ENCODE measurements around the gene BPTF. TPM values are rescaled to one million over a fixed set of nuclear protein-coding genes. Genes with fewer than 3 reads are reported as not detected.

BPTF gene
- polyA plus RNA-seq, 2 of the 4 experiments (the other 2 are of a cell fraction) = 26.3 to 60.7 TPM

GRCh38 chr17:67829331-67829730 lies 4.0 kb downstream of the BPTF start:
- DNase-seq (ENCODE audit: low read depth in 1 of 2, low spot score in 1 of 2) (no peak), ATAC-seq (no peak), FAIRE-seq (no peak)
- H3K4me2 ChIP-seq = peak overlapping the region; percentile 83
- ChIA-PET CTCF (no interaction called here), POLR2A (no interaction called here)
- peaks cover 39% of the 10 kb centered on the region; the same call in 2 of the 3 replicates for H3K4me1 ChIP-seq
- no peak overlapping the region for H3K27ac ChIP-seq
- no peaks in the 10 kb centered on the region for H3K9me3 ChIP-seq
- WGBS (ENCODE audit: missing lambda C conversion rate) = 68% methylated on average over 7 of the region's 7 CpGs
- no peak for TF ChIP-seq HOXB5 (CRISPR knock-in tag; IDR thresholded peaks at IDR 0.05)
- TF ChIP-seq SMC3 (IDR thresholded peaks at IDR 0.05) = no peak
- no peak for TF ChIP-seq HEYL (CRISPR knock-in tag; IDR thresholded peaks at IDR 0.05)
- TF ChIP-seq CBX8 (IDR thresholded peaks at IDR 0.05) = no peak
- TF ChIP-seq EHF (CRISPR knock-in tag; IDR thresholded peaks at IDR 0.05) = no peak
- no peak for TF ChIP-seq ELK1 (IDR thresholded peaks at IDR 0.05; ENCODE audit: low read depth, low read length)
- TF ChIP-seq NR3C1 (IDR thresholded peaks at IDR 0.05) = no peak
- no peak for TF ChIP-seq REST (IDR thresholded peaks at IDR 0.05)
- TF ChIP-seq MAFK (IDR thresholded peaks at IDR 0.05; ENCODE audit: partially characterized antibody) = no peak
- TF ChIP-seq FOSB (CRISPR knock-in tag; IDR thresholded peaks at IDR 0.05) = no peak
- no peak for TF ChIP-seq POLR2AphosphoS2 (conservative IDR thresholded peaks at IDR 0.05; ENCODE audit: low read length)
- no peak for TF ChIP-seq NPAS2 (CRISPR knock-in tag; IDR thresholded peaks at IDR 0.05; ENCODE audit: borderline replicate concordance)
- TF ChIP-seq BCL3 (IDR thresholded peaks at IDR 0.05) = no peak
- H3K4me3 ChIP-seq = no peak overlapping the region

- Histone ChIP-seq H3K27ac (no peak overlapping the region), H3K4me2 (no peak overlapping the region), H3K4me3 (no peak overlapping the region), H3K4me1 (peaks cover 39% of the 10 kb centered on the region; the same call in 2 of the 3 replicates), H3K9me3 (no peaks in the 10 kb centered on the region)
- FAIRE-seq (no peak), DNase-seq (ENCODE audit: low read depth in 1 of 2, low spot score in 1 of 2) (no peak), ATAC-seq (no peak)
- CTCF ChIA-PET = interaction anchor here (0.6 to 1.2 kb wide), 2 partner anchors 41 to 62 kb away, joined by 3 read pairs; no protein-coding TSS in a partner anchor
- WGBS (ENCODE audit: missing lambda C conversion rate) = 88% methylated on average over 6 of the region's 6 CpGs
- TF ChIP-seq CHD4 (IDR thresholded peaks at IDR 0.05; ENCODE audit: borderline replicate concordance) = no peak
- POLR2A ChIA-PET = no interaction called here
Measured at GRCh38 chr17:67830440-67830839, 5.1 kb downstream of the BPTF start.

GRCh38 chr17:67831268-67831667 lies 6.0 kb downstream of the BPTF start:
- Histone ChIP-seq H3K9me3 (no peaks in the 10 kb centered on the region), H3K4me1 (peaks cover 46% of the 10 kb centered on the region; the same call in 2 of the 3 replicates), H3K4me2 (no peak overlapping the region), H3K27ac (no peak overlapping the region), H3K4me3 (no peak overlapping the region)
- ChIA-PET CTCF (interaction anchor here (1.2 kb wide), 1 partner anchor 61 kb away, joined by 3 read pairs; no protein-coding TSS in a partner anchor), POLR2A (no interaction called here)
- TF ChIP-seq RNF2 (IDR thresholded peaks at IDR 0.05; ENCODE audit: borderline replicate concordance, low read depth) = no peak
- TF ChIP-seq EHF (CRISPR knock-in tag; IDR thresholded peaks at IDR 0.05) = no peak
- TF ChIP-seq RAD21 (conservative IDR thresholded peaks at IDR 0.05 in 1 of 2, IDR thresholded peaks at IDR 0.05 in 1 of 2) = no peak
- no peak for TF ChIP-seq SREBF2 (IDR thresholded peaks at IDR 0.05)
- TF ChIP-seq EP300 (IDR thresholded peaks at IDR 0.05) = no peak
- FAIRE-seq (no peak), ATAC-seq (peak in 1 of 2 experiments; percentile 8; a peak in 1 of 6 replicates), DNase-seq (ENCODE audit: low read depth in 1 of 2, low spot score in 1 of 2) (no peak)
- 81% methylated on average over 4 of the region's 4 CpGs for WGBS (ENCODE audit: missing lambda C conversion rate)

All from A549 (cell line).